ENCODE measurements around the gene VIPR2.
A peak's percentile ranks its signal among the peaks of the same experiment; 100 is the strongest.

Gene VIPR2

DNA sequence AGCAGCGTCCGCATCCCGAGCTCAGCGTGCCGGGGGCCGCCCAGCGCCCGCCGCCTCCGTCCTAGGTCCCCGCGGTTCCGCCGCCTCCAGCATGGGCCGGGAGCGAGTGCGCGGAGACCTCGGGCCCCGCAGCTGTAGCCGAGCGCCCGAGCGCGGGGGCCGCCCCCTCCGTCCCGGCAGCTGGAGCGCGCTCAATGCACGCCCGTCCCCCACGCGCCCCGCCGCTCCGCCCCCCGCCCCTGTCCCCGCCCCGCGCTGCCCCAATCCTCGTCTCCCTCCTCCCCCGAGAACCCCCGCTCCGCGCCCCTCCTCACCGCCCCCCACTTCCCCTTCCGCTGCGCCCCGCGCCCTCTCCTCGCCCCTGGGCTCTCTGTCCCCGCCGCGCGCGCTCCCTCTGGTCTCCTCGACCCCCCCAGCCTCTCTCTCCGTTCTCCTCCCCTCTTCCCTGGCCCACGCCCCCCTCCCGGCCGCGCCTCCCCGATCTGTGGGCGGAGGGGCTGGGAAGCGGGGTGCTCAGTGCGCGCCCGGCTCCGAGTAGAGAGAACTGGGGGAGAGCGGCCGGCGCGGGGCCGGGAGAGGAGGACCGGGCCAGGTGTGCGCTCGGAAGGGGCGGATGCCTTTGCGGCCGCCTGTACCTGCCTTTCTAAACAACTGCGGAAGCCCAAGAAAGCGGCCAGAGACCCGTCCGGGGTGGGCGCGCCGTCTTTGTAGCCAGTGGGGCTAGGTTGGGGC, at the start of gene VIPR2:
Gene VIPR2, minus strand, starts transcription at position 110 of the 732 bp plus-strand sequence. Its CDS starts 96 bp downstream, at position 14.
- H3K4me3 ChIP-seq, result peak within 1 kb of the TSS; percentile 94
- TF ChIP-seq, protein P1, sequence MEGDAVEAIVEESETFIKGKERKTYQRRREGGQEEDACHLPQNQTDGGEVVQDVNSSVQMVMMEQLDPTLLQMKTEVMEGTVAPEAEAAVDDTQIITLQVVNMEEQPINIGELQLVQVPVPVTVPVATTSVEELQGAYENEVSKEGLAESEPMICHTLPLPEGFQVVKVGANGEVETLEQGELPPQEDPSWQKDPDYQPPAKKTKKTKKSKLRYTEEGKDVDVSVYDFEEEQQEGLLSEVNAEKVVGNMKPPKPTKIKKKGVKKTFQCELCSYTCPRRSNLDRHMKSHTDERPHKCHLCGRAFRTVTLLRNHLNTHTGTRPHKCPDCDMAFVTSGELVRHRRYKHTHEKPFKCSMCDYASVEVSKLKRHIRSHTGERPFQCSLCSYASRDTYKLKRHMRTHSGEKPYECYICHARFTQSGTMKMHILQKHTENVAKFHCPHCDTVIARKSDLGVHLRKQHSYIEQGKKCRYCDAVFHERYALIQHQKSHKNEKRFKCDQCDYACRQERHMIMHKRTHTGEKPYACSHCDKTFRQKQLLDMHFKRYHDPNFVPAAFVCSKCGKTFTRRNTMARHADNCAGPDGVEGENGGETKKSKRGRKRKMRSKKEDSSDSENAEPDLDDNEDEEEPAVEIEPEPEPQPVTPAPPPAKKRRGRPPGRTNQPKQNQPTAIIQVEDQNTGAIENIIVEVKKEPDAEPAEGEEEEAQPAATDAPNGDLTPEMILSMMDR (IDR thresholded peaks at IDR 0.05), result no peak
- peak; percentile 66 for DNase-seq (ENCODE audit: low spot score)
- H3K27ac ChIP-seq, result peak within 1 kb of the TSS; percentile 42 to 71

DNA sequence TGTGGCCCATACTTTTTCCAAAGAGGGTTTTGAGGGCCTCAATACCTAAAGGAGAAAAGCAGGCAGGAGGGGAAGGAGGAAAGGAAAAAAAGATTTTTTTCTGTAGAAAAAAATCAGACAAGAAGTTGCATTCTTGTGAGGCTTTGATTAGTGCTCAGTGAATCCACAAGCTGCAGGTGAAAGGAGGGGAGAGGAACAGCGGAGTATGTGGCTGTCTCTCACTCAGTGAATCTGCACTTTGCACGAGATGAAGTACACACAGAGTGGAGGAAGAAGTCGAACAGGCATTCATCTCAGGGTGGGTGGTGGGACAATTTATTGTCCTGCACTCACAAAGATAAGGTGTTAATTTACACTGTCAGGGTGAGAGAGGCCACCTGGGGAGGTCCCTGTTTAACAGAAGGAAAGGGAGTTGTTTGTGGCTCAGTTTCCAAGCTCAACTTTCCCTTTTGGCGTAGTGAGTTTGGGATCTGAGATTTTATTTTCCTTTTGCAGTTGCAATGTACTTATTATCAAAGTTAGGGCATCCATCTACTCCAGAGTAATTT, 49.0 kb upstream of the VIPR2 start:
- no peak for DNase-seq (ENCODE audit: low spot score)
- H3K4me3 ChIP-seq, result no peak overlapping the region
- TF ChIP-seq, protein P1 (IDR thresholded peaks at IDR 0.05), result no peak

GRCh38 chr7:159192725-159193453, 48.2 kb upstream of the VIPR2 start:
- Histone ChIP-seq H3K27ac (no peak overlapping the region), H3K4me3 (no peak overlapping the region)
- TF ChIP-seq, protein P1 (IDR thresholded peaks at IDR 0.05), result no peak
- DNase-seq (ENCODE audit: low spot score), result no peak

More for the DNA sequence above, 49.0 kb upstream of the VIPR2 start:
- H3K27ac ChIP-seq, result no peak overlapping the region

GRCh38 chr7:159192013-159192412, 47.3 kb upstream of the VIPR2 start:
- TF ChIP-seq, protein P1 (IDR thresholded peaks at IDR 0.05), result no peak
- no peak for DNase-seq (ENCODE audit: low spot score)
- Histone ChIP-seq H3K27ac (no peak overlapping the region), H3K4me3 (no peak overlapping the region)

GRCh38 chr7:159191236-159191635, 46.6 kb upstream of the VIPR2 start:
- no peak for DNase-seq (ENCODE audit: low spot score)
- H3K27ac ChIP-seq, result no peak overlapping the region
- no peak overlapping the region for H3K4me3 ChIP-seq
- TF ChIP-seq, protein P1 (IDR thresholded peaks at IDR 0.05), result no peak

DNA sequence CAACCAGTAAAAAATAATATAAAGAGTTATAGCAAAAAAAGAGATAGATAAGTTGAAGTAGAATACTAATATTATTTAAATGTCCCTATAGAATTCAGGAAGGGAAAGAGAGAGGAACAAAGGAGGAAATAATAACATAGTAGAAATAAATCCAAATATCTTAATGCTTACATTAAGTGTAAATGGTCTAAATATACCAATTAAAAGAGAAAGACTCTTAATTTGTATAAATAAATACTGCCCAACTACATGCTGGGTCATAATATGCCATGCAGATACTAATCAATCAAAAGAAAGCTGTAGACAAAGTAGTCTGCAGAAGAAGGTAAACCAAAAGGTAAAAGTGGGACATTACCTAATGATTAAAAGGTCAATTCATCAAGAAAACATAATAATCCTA, 43.3 kb upstream of the VIPR2 start:
- no peak for DNase-seq (ENCODE audit: low spot score)
- Histone ChIP-seq H3K4me3 (no peak overlapping the region), H3K27ac (no peak overlapping the region)
- TF ChIP-seq, protein P1 (IDR thresholded peaks at IDR 0.05), result no peak

All from coronary artery (tissue), 2 donors.